CD4-positive, alpha-beta memory T cell (primary cell): ENCODE data around the gene ALPG. TPM values are rescaled to one million over a fixed set of nuclear protein-coding genes. Genes with fewer than 3 reads are reported as not detected.
"Not testable (repeated sequence)": the region's sequence is repeated elsewhere in the genome, so short reads cannot be mapped to it uniquely, and the experiment has no call there.

ENCODE experiments used
- CTCF ChIA-PET: fragments of 350-600 bp; sonication (Branson Sonifier 250); formaldehyde crosslinking; loops from one replicate; lab custom pipeline; 2021; ENCODE audit warnings: inconsistent platforms; ENCODE audit not compliant: partially characterized antibody; lab: Charles Lee
- POLR2A ChIA-PET: fragments of 350-600 bp; sonication (Branson Sonifier 250); formaldehyde crosslinking; loops from one replicate; lab custom pipeline; 2021; ENCODE audit not compliant: partially characterized antibody; lab: Charles Lee
- DNase-seq, 5 donors: peaks; one replicate each; pipeline versions ENCODE4 v3.0.0 to v3.0.0-alpha.2; 2020 to 2022; ENCODE audit warnings: mixed read lengths in 1 of 5
- H3K27ac ChIP-seq: one replicate; pipeline ENCODE4 v1.7.0; 2013; ENCODE audit warnings: low read depth, low read length
- H3K27me3 ChIP-seq: 2 replicates; pipeline ENCODE4 v1.7.0; 2013; ENCODE audit warnings: mild to moderate bottlenecking, low read length, moderate library complexity; ENCODE audit not compliant: insufficient read depth
- H3K36me3 ChIP-seq: 2 replicates; pipeline ENCODE4 v1.7.0; 2013; ENCODE audit warnings: mild to moderate bottlenecking, low read length, moderate library complexity; ENCODE audit not compliant: insufficient read depth
- H3K4me1 ChIP-seq: 2 replicates; pipeline ENCODE4 v1.7.0; 2013; ENCODE audit warnings: mild to moderate bottlenecking, low read length, moderate library complexity; ENCODE audit not compliant: insufficient read depth
- H3K4me3 ChIP-seq, 2 donors: one replicate each; pipeline ENCODE4 v1.7.0; 2013; ENCODE audit warnings: low read length in 2 of 2, mild to moderate bottlenecking in 1 of 2
- H3K9me3 ChIP-seq, 2 donors: one replicate each; pipeline ENCODE4 v1.7.0; 2013; ENCODE audit warnings: low read length in 2 of 2, control low read depth in 1 of 2; ENCODE audit not compliant: control insufficient read depth in 1 of 2
- H3K27ac Mint-ChIP-seq, 7 donors: one replicate each; pipeline ENCODE4 v1.8.0; 2020 to 2021; ENCODE audit warnings: mixed read lengths in 7 of 7, mild to moderate bottlenecking in 6 of 7, inconsistent platforms in 3 of 7, moderate library complexity in 3 of 7
- H3K27me3 Mint-ChIP-seq, 2 donors: one replicate each; pipeline ENCODE4 v1.8.0; 2020 to 2021; ENCODE audit warnings: mixed read lengths in 2 of 2
- H3K36me3 Mint-ChIP-seq, 2 donors: one replicate each; pipeline ENCODE4 v1.8.0; 2020 to 2021; ENCODE audit warnings: mixed read lengths in 2 of 2, inconsistent platforms in 1 of 2, mild to moderate bottlenecking in 1 of 2
- H3K4me1 Mint-ChIP-seq, 4 donors: one replicate each; pipeline ENCODE4 v1.8.0; 2020 to 2021; ENCODE audit warnings: mixed read lengths in 4 of 4, mild to moderate bottlenecking in 1 of 4
- H3K4me3 Mint-ChIP-seq, 8 donors: one replicate each; pipeline ENCODE4 v1.8.0; 2020 to 2021; ENCODE audit warnings: mixed read lengths in 8 of 8, mild to moderate bottlenecking in 7 of 8, moderate library complexity in 6 of 8, inconsistent platforms in 3 of 8
- H3K9me3 Mint-ChIP-seq, 8 donors: one replicate each; pipeline ENCODE4 v1.8.0; 2020 to 2021; ENCODE audit warnings: mixed read lengths in 8 of 8, mild to moderate bottlenecking in 5 of 8, inconsistent platforms in 3 of 8, moderate library complexity in 1 of 8
- intact Hi-C: fragments of 100-400 bp; cut with micrococcal nuclease; formaldehyde crosslinking; loops from one replicate; pipeline ENCODE4 v1.15.1; 2023
- polyA plus RNA-seq, 2 donors: library from polyadenylated mRNA; unstranded; fragments of 300-500 nt; fragmentation: Illumina TruSeq; gene quantifications; one replicate each; pipeline ENCODE4 v1.2.3, GENCODE V29; 2021
- total RNA-seq, 2 experiments: library from RNA; stranded (reverse); gene quantifications; one replicate each; pipeline ENCODE4 v1.2.3, GENCODE V29; 2021

Gene ALPG
- total and polyA plus RNA-seq, 4 experiments from 2014 or later, result not detected

GRCh38 chr2:232405943-232406510, 617 bp upstream of the ALPG start:
- H3K36me3 Mint-ChIP-seq, result no peaks in the 10 kb centered on the region
- Histone ChIP-seq H3K27ac (no peak overlapping the region), H3K4me1 (no peaks in the 10 kb centered on the region), H3K27me3 (no peaks in the 10 kb centered on the region), H3K4me3 (no peak overlapping the region), H3K36me3 (no peaks in the 10 kb centered on the region), H3K9me3 (no peaks in the 10 kb centered on the region)
- no peak overlapping the region for H3K27ac Mint-ChIP-seq
- no peak overlapping the region for H3K4me3 Mint-ChIP-seq
- POLR2A ChIA-PET, result no interaction called here
- peaks cover 4 to 5% of the 10 kb centered on the region in 2 donors for H3K27me3 Mint-ChIP-seq
- intact Hi-C loops, result no loop called here
- H3K4me1 Mint-ChIP-seq, result no peaks in the 10 kb centered on the region
- H3K9me3 Mint-ChIP-seq, result no peaks in the 10 kb centered on the region
- no peak for DNase-seq
- CTCF ChIA-PET, result no interaction called here

- H3K36me3 Mint-ChIP-seq, POLR2A ChIA-PET, H3K4me1 Mint-ChIP-seq, H3K27me3 ChIP-seq, H3K4me3 ChIP-seq, H3K9me3 Mint-ChIP-seq, DNase-seq, intact Hi-C loops, H3K27ac Mint-ChIP-seq, H3K4me1 ChIP-seq, H3K36me3 ChIP-seq, H3K27me3 Mint-ChIP-seq, H3K4me3 Mint-ChIP-seq, H3K27ac ChIP-seq, H3K9me3 ChIP-seq, CTCF ChIA-PET: not testable (repeated sequence)
These were observed 945 bp downstream of the ALPG start for GRCh38 chr2:232407428-232408150.

GRCh38 chr2:232408269-232408668, 1.6 kb downstream of the ALPG start:
- H3K9me3 Mint-ChIP-seq, H3K4me1 ChIP-seq, H3K4me1 Mint-ChIP-seq, CTCF ChIA-PET, H3K36me3 Mint-ChIP-seq, H3K4me3 Mint-ChIP-seq, H3K27ac ChIP-seq, H3K27me3 Mint-ChIP-seq, H3K27ac Mint-ChIP-seq, intact Hi-C loops, H3K4me3 ChIP-seq, H3K9me3 ChIP-seq, H3K27me3 ChIP-seq, H3K36me3 ChIP-seq, DNase-seq, POLR2A ChIA-PET: not testable (repeated sequence)

GRCh38 chr2:232409617-232410016, 3.0 kb downstream of the ALPG start:
- peaks cover 10% of the 10 kb centered on the region in 2 donors for H3K27me3 Mint-ChIP-seq
- H3K9me3 ChIP-seq, CTCF ChIA-PET, H3K27ac ChIP-seq, H3K27me3 ChIP-seq, intact Hi-C loops, H3K27ac Mint-ChIP-seq, H3K4me3 Mint-ChIP-seq, DNase-seq, H3K36me3 Mint-ChIP-seq, H3K9me3 Mint-ChIP-seq, H3K4me3 ChIP-seq, H3K36me3 ChIP-seq, H3K4me1 Mint-ChIP-seq, H3K4me1 ChIP-seq, POLR2A ChIA-PET: not testable (repeated sequence)

GRCh38 chr2:232410238-232410900, 3.7 kb downstream of the ALPG start:
- H3K4me3 Mint-ChIP-seq, result no peak overlapping the region
- POLR2A ChIA-PET, result no interaction called here

GRCh38 chr2:232411901-232412629, 5.4 kb downstream of the ALPG start:
- peaks cover 7 to 12% (median 8%) of the 10 kb centered on the region in 4 donors for H3K4me1 Mint-ChIP-seq
- Histone ChIP-seq H3K27me3 (no peaks in the 10 kb centered on the region), H3K4me3 (no peak overlapping the region), H3K4me1 (no peaks in the 10 kb centered on the region), H3K9me3 (no peaks in the 10 kb centered on the region), H3K27ac (no peak overlapping the region), H3K36me3 (no peaks in the 10 kb centered on the region)
- H3K9me3 Mint-ChIP-seq, result no peaks in the 10 kb centered on the region
- intact Hi-C loops, result no loop called here
- no peak overlapping the region for H3K4me3 Mint-ChIP-seq
- POLR2A ChIA-PET, result no interaction called here
- CTCF ChIA-PET, result no interaction called here
- H3K27me3 Mint-ChIP-seq, result peaks cover 16 to 20% of the 10 kb centered on the region in 2 donors
- no peak overlapping the region for H3K27ac Mint-ChIP-seq
- no peaks in the 10 kb centered on the region for H3K36me3 Mint-ChIP-seq
- DNase-seq, result no peak

More at GRCh38 chr2:232410238-232410900, 3.7 kb downstream of the ALPG start:
- Mint-ChIP-seq H3K36me3 (no peaks in the 10 kb centered on the region), H3K4me1 (peaks cover 6 to 8% (median 7%) of the 10 kb centered on the region in 4 donors), H3K27me3 (peaks cover 10 to 14% of the 10 kb centered on the region in 2 donors), H3K27ac (no peak overlapping the region), H3K9me3 (no peaks in the 10 kb centered on the region)
- intact Hi-C loops, result no loop called here
- Histone ChIP-seq H3K27ac (no peak overlapping the region), H3K4me1 (no peaks in the 10 kb centered on the region), H3K9me3 (no peaks in the 10 kb centered on the region), H3K4me3 (no peak overlapping the region), H3K36me3 (no peaks in the 10 kb centered on the region), H3K27me3 (no peaks in the 10 kb centered on the region)
- CTCF ChIA-PET, result no interaction called here
- DNase-seq, result no peak

- no peak overlapping the region for H3K27ac Mint-ChIP-seq
- no peaks in the 10 kb centered on the region for H3K36me3 Mint-ChIP-seq
- ChIA-PET CTCF (interaction anchor here (1.3 kb wide), 1 partner anchor 488 kb away, joined by 3 read pairs; no protein-coding TSS in a partner anchor), POLR2A (no interaction called here)
- no peak for DNase-seq
- peaks cover 17 to 22% of the 10 kb centered on the region in 2 donors for H3K27me3 Mint-ChIP-seq
- no peaks in the 10 kb centered on the region for H3K4me1 ChIP-seq
- H3K27me3 ChIP-seq, result no peaks in the 10 kb centered on the region
- H3K4me3 Mint-ChIP-seq, result no peak overlapping the region
- no peak overlapping the region for H3K27ac ChIP-seq
- H3K4me1 Mint-ChIP-seq, result peaks cover 7 to 12% (median 8%) of the 10 kb centered on the region in 4 donors
- H3K9me3 Mint-ChIP-seq, result no peaks in the 10 kb centered on the region
- no peak overlapping the region for H3K4me3 ChIP-seq
- intact Hi-C loops, result no loop called here
- H3K36me3 ChIP-seq, result no peaks in the 10 kb centered on the region
- no peaks in the 10 kb centered on the region for H3K9me3 ChIP-seq
These were observed 6.3 kb downstream of the ALPG start for GRCh38 chr2:232412986-232413385.
